CD14-positive monocyte (primary cell): ENCODE results near the gene CPED1. TPM values are rescaled to one million over a fixed set of nuclear protein-coding genes. Genes with fewer than 3 reads are reported as not detected.

ENCODE experiments used
- DNase-seq, 3 donors: peaks; one replicate each; pipeline ENCODE4 v3.0.0-alpha.2; 2011 to 2022
- H2AFZ ChIP-seq: 2 replicates; pipeline ENCODE4 v1.6.0; 2012; ENCODE audit warnings: mild to moderate bottlenecking, low read depth, low read length, inconsistent platforms; ENCODE audit not compliant: insufficient read depth, poor library complexity, severe bottlenecking
- H3K27ac ChIP-seq, 2 donors: 1 replicate in 1 of 2; 2 replicates in 1 of 2; pipeline ENCODE4 v1.5.1; 2012 to 2013; ENCODE audit warnings: low read length in 2 of 2, control low read depth in 1 of 2, inconsistent platforms in 1 of 2, low read depth in 1 of 2, mild to moderate bottlenecking in 1 of 2
- H3K27me3 ChIP-seq, 2 donors: one replicate each; pipeline versions ENCODE4 v1.6.0 to v1.6.1; 2011 to 2013; ENCODE audit warnings: low read length in 2 of 2; ENCODE audit not compliant: control insufficient read depth in 2 of 2, insufficient read depth in 2 of 2
- H3K36me3 ChIP-seq, 2 donors: replicated peaks in 1 of 2; 1 replicate in 1 of 2; 2 replicates in 1 of 2; pipeline versions ENCODE4 v1.5.1 to v1.6.1; 2012 to 2013; ENCODE audit warnings: low read length in 2 of 2, control low read depth in 1 of 2, inconsistent platforms in 1 of 2, mild to moderate bottlenecking in 1 of 2; ENCODE audit not compliant: insufficient read depth in 2 of 2, control insufficient read depth in 1 of 2
- H3K4me1 ChIP-seq, 2 donors: 1 replicate in 1 of 2; 2 replicates in 1 of 2; pipeline versions ENCODE4 v1.5.1 to v1.6.1; 2012 to 2013; ENCODE audit warnings: low read length in 2 of 2, control low read depth in 1 of 2, inconsistent platforms in 1 of 2, mild to moderate bottlenecking in 1 of 2, moderate library complexity in 1 of 2; ENCODE audit not compliant: insufficient read depth in 2 of 2, control insufficient read depth in 1 of 2
- H3K4me2 ChIP-seq: replicated peaks from 2 replicates; pipeline ENCODE3; 2012; ENCODE audit warnings: low read length, moderate library complexity, mild to moderate bottlenecking; ENCODE audit not compliant: poor library complexity, severe bottlenecking; ENCODE audit errors: extremely low read depth
- H3K4me3 ChIP-seq, 3 experiments: fragments of 200-600 bp in 1 of 3; sonication (generic) in 1 of 3; replicated peaks in 1 of 3; 1 replicate in 2 of 3; 2 replicates in 1 of 3; pipeline ENCODE4 v1.5.1; 2011 to 2013; ENCODE audit warnings: low read length in 3 of 3, mild to moderate bottlenecking in 3 of 3, control low read depth in 2 of 3, low read depth in 2 of 3, inconsistent platforms in 1 of 3, moderate library complexity in 1 of 3
- H3K79me2 ChIP-seq: 2 replicates; pipeline ENCODE4 v1.6.0; 2012; ENCODE audit warnings: mild to moderate bottlenecking, control low read depth, inconsistent platforms, low read length, moderate library complexity; ENCODE audit not compliant: insufficient read depth
- H3K9ac ChIP-seq: 2 replicates; pipeline ENCODE4 v1.6.0; 2017; ENCODE audit warnings: low read length, mild to moderate bottlenecking; ENCODE audit not compliant: insufficient read depth, poor library complexity, severe bottlenecking
- H3K9me3 ChIP-seq, 2 donors: replicated peaks in 1 of 2; 1 replicate in 1 of 2; 2 replicates in 1 of 2; pipeline versions ENCODE4 v1.5.1 to v1.6.1; 2012 to 2013; ENCODE audit warnings: low read length in 2 of 2, control low read depth in 1 of 2; ENCODE audit not compliant: control insufficient read depth in 1 of 2, insufficient read depth in 1 of 2
- H4K20me1 ChIP-seq: 2 replicates; pipeline ENCODE4 v1.6.0; 2012; ENCODE audit warnings: mild to moderate bottlenecking, low read length, control low read depth, moderate library complexity; ENCODE audit not compliant: insufficient read depth
- H3K27ac Mint-ChIP-seq, 7 donors: one replicate each; pipeline ENCODE4 v1.8.0; 2020; ENCODE audit warnings: mild to moderate bottlenecking in 7 of 7, mixed read lengths in 7 of 7, moderate library complexity in 6 of 7, inconsistent platforms in 2 of 7
- H3K27me3 Mint-ChIP-seq, 3 donors: one replicate each; pipeline ENCODE4 v1.8.0; 2021 to 2022; ENCODE audit warnings: low read depth in 3 of 3, mild to moderate bottlenecking in 3 of 3, mixed read lengths in 3 of 3, moderate library complexity in 3 of 3, inconsistent platforms in 1 of 3
- H3K36me3 Mint-ChIP-seq, 2 donors: one replicate each; pipeline ENCODE4 v1.8.0; 2020; ENCODE audit warnings: mixed read lengths in 2 of 2, inconsistent platforms in 1 of 2, mild to moderate bottlenecking in 1 of 2
- H3K4me1 Mint-ChIP-seq: one replicate; pipeline ENCODE4 v1.8.0; 2020; ENCODE audit warnings: mild to moderate bottlenecking, mixed read lengths
- H3K4me3 Mint-ChIP-seq, 2 donors: one replicate each; pipeline ENCODE4 v1.8.0; 2020; ENCODE audit warnings: mild to moderate bottlenecking in 2 of 2, mixed read lengths in 2 of 2, moderate library complexity in 1 of 2
- H3K9me3 Mint-ChIP-seq, 7 donors: one replicate each; pipeline ENCODE4 v1.8.0; 2020 to 2022; ENCODE audit warnings: mixed read lengths in 7 of 7, mild to moderate bottlenecking in 6 of 7, moderate library complexity in 6 of 7, inconsistent platforms in 2 of 7
- CTCF ChIP-seq: fragments of 200-600 bp; IDR thresholded peaks from one replicate; pipeline ENCODE4 v1.8.0; 2022; ENCODE audit warnings: antibody characterized with exemption, mild to moderate bottlenecking
- WGBS: methylation state at CpG from one replicate; pipeline ENCODE4 v1.1.5; 2013; ENCODE audit warnings: missing lambda C conversion rate; ENCODE audit not compliant: insufficient coverage; 5-methylcytosine and 5-hydroxymethylcytosine counted together
- intact Hi-C, 2 donors: fragments of 100-400 bp; cut with micrococcal nuclease; formaldehyde crosslinking; loops; one replicate each; pipeline versions ENCODE4 v1.15.0 to v1.15.1; 2023
- polyA plus RNA-seq, 3 donors: library from polyadenylated mRNA; depleted of rRNA in 1 of 3; unstranded in 2 of 3; stranded (reverse) in 1 of 3; fragments of 300-500 nt in 2 of 3; fragments of >200 nt in 1 of 3; fragmentation: Illumina TruSeq in 2 of 3; gene quantifications; 1 replicate in 2 of 3; 2 replicates in 1 of 3; pipeline ENCODE4 v1.2.3, GENCODE V29; 2012 to 2021

Gene CPED1
- polyA plus RNA-seq, 3 donors: 9.8 to 30.0 (median 20.4) TPM

GRCh38 chr7:121079425-121080169 is 91.1 kb downstream of the CPED1 start:
- no peaks in the 10 kb centered on the region for H3K9me3 ChIP-seq
- TF ChIP-seq CTCF: no peak
- no peaks in the 10 kb centered on the region for H3K36me3 Mint-ChIP-seq
- peaks cover 0 to 2% (median 0%) of the 10 kb centered on the region in 3 donors for H3K27me3 Mint-ChIP-seq
- no peaks in the 10 kb centered on the region for H3K36me3 ChIP-seq
- H3K4me3 ChIP-seq: no peak overlapping the region
- no peaks in the 10 kb centered on the region for H3K79me2 ChIP-seq
- no peak overlapping the region for H3K4me3 Mint-ChIP-seq
- no peak overlapping the region for H3K9ac ChIP-seq
- no peak overlapping the region for H2AFZ ChIP-seq
- H3K27ac ChIP-seq: no peak overlapping the region
- intact Hi-C loops: loop anchor here in 1 of 2 donors (5.0 kb wide), 1 partner anchor 92 kb away; the partner anchor contains the start of gene CPED1
- 90% methylated on average over 1 of the region's 5 CpGs for WGBS
- no peak overlapping the region for H3K27ac Mint-ChIP-seq
- no peaks in the 10 kb centered on the region for H4K20me1 ChIP-seq
- no peaks in the 10 kb centered on the region for H3K9me3 Mint-ChIP-seq
- no peak overlapping the region for H3K4me2 ChIP-seq
- H3K4me1 Mint-ChIP-seq: peaks cover 5% of the 10 kb centered on the region
- DNase-seq: no peak
- H3K4me1 ChIP-seq: no peaks in the 10 kb centered on the region
- no peaks in the 10 kb centered on the region for H3K27me3 ChIP-seq

- H3K27ac ChIP-seq: no peak overlapping the region
- peaks cover 0 to 2% (median 0%) of the 10 kb centered on the region in 3 donors for H3K27me3 Mint-ChIP-seq
- no peaks in the 10 kb centered on the region for H3K36me3 Mint-ChIP-seq
- no peaks in the 10 kb centered on the region for H3K4me1 ChIP-seq
- intact Hi-C loops: loop anchor here in 1 of 2 donors (5.0 kb wide), 1 partner anchor 93 kb away; the partner anchor contains the start of gene CPED1
- H3K79me2 ChIP-seq: no peaks in the 10 kb centered on the region
- no peaks in the 10 kb centered on the region for H4K20me1 ChIP-seq
- WGBS: no CpG with 5 or more reads among the region's 2 CpGs
- no peak overlapping the region for H2AFZ ChIP-seq
- H3K9me3 ChIP-seq: no peaks in the 10 kb centered on the region
- no peak overlapping the region for H3K4me3 Mint-ChIP-seq
- H3K27me3 ChIP-seq: no peaks in the 10 kb centered on the region
- H3K4me3 ChIP-seq: no peak overlapping the region
- no peaks in the 10 kb centered on the region for H3K36me3 ChIP-seq
- no peak overlapping the region for H3K9ac ChIP-seq
- no peak overlapping the region for H3K4me2 ChIP-seq
- TF ChIP-seq CTCF: no peak
- H3K4me1 Mint-ChIP-seq: peaks cover 5% of the 10 kb centered on the region
- H3K9me3 Mint-ChIP-seq: no peaks in the 10 kb centered on the region
- no peak overlapping the region for H3K27ac Mint-ChIP-seq
- no peak for DNase-seq
Measured at GRCh38 chr7:121080257-121080912, 91.9 kb downstream of the CPED1 start.
